ENCODE measurements around the gene CEBPG.

CEBPG gene

GRCh38 chr19:33408538-33409434, 35.3 kb downstream of the CEBPG start:
- DNase-seq: no peak

- DNase-seq: no peak
These were observed 36.6 kb downstream of the CEBPG start for GRCh38 chr19:33409906-33410685.

- no peak for DNase-seq
These were observed 37.4 kb downstream of the CEBPG start for GRCh38 chr19:33410915-33411401.

- DNase-seq: no peak
These were observed 38.2 kb downstream of the CEBPG start for GRCh38 chr19:33411621-33412180.

- DNase-seq: no peak
These were observed 39.3 kb downstream of the CEBPG start for GRCh38 chr19:33412601-33413425.

- DNase-seq: no peak
These were observed 39.9 kb downstream of the CEBPG start for GRCh38 chr19:33413426-33413725.

- DNase-seq: no peak
These were observed 40.6 kb downstream of the CEBPG start for GRCh38 chr19:33413868-33414666.

GRCh38 chr19:33414667-33415605, 41.4 kb downstream of the CEBPG start:
- no peak for DNase-seq

- peak; percentile 60 for DNase-seq
These were observed 43.1 kb downstream of the CEBPG start for GRCh38 chr19:33416307-33417215.

- DNase-seq: no peak
These were observed 44.2 kb downstream of the CEBPG start for GRCh38 chr19:33417751-33418150.

GRCh38 chr19:33418461-33418860, 45.0 kb downstream of the CEBPG start:
- DNase-seq: no peak

GRCh38 chr19:33418871-33419787, 45.6 kb downstream of the CEBPG start:
- DNase-seq: no peak

GRCh38 chr19:33419788-33420130, 46.2 kb downstream of the CEBPG start:
- no peak for DNase-seq

GRCh38 chr19:33420821-33421220, 47.3 kb downstream of the CEBPG start:
- no peak for DNase-seq

- DNase-seq: no peak
These were observed 47.9 kb downstream of the CEBPG start for GRCh38 chr19:33421368-33421767.

- no peak for DNase-seq
These were observed 49.1 kb downstream of the CEBPG start for GRCh38 chr19:33422369-33423180.

GRCh38 chr19:33424181-33424580, 50.7 kb downstream of the CEBPG start:
- DNase-seq: no peak

Data from T1000 (cell line).